PC-3 (cell line): ENCODE measurements around the gene S1PR1.

Experiments used
- CTCF ChIP-seq: fragments of 300-600 bp; sonication (generic); conservative IDR thresholded peaks from 2 replicates; pipeline ENCODE4 v1.5.1; 2017; ENCODE audit warnings: antibody characterized with exemption, low read depth, mild to moderate bottlenecking, low read length
- EZH2 ChIP-seq: fragments of 300-600 bp; sonication (generic); IDR thresholded peaks from one replicate; pipeline ENCODE4 v1.6.1; 2017; ENCODE audit warnings: antibody characterized with exemption, mild to moderate bottlenecking, low read length; ENCODE audit not compliant: unreplicated experiment
- EZH2phosphoT487 ChIP-seq: fragments of 300-600 bp; sonication (generic); IDR thresholded peaks from 2 replicates; pipeline ENCODE4 v1.6.1; 2018; ENCODE audit warnings: mild to moderate bottlenecking, antibody characterized with exemption, low read length, borderline replicate concordance

DNA sequence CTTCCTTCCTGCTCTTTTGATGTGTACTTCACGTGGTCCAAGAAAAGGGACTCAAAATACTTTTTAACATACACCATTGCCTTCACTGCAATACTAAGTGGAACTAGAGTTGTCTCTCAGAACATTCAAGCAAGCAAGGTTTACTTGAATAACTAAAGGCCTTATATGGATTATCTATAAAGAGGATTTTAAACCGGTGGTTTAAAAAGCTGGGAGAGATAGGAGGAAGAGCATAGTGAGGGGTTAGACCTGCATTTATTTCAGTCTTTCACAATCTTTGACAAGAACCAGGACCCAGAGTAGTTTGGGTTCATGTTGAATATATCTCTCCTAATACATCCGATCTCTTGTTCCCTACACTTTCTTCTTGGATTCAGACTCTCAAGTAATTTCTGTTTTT is 6.9 kb downstream of the S1PR1 start:
- TF ChIP-seq CTCF, result no peak
- TF ChIP-seq EZH2, result no peak
- TF ChIP-seq EZH2phosphoT487, result no peak
